Keratinocyte (primary cell): ENCODE measurements around the gene GAD1. TPM values are rescaled to one million over a fixed set of nuclear protein-coding genes. Genes with fewer than 3 reads are reported as not detected.

ENCODE experiments used
- DNase-seq: peaks from one replicate; pipeline ENCODE4 v3.0.0-alpha.2; 2011; ENCODE audit warnings: low read depth, missing footprints, low spot score
- FAIRE-seq: peaks from 2 replicates; lab custom pipeline; 2011; peaks lifted over from hg19 to GRCh38; lab: Jason Lieb, UNC
- H2AFZ ChIP-seq: 2 replicates; pipeline ENCODE4 v1.6.0; 2012; ENCODE audit warnings: low read length, control low read depth, inconsistent platforms; ENCODE audit not compliant: control insufficient read depth
- H3K27ac ChIP-seq: 2 replicates; pipeline ENCODE4 v1.5.1; 2011; ENCODE audit warnings: low read length; ENCODE audit not compliant: control insufficient read depth, insufficient read depth
- H3K27me3 ChIP-seq: 3 replicates; pipeline ENCODE4 v1.6.0; 2011; ENCODE audit warnings: low read length; ENCODE audit not compliant: control insufficient read depth, insufficient read depth; ENCODE audit errors: extremely low read depth
- H3K36me3 ChIP-seq, 2 experiments: 2 replicates in 1 of 2; 3 replicates in 1 of 2; pipeline ENCODE4 v1.5.1; 2011; ENCODE audit warnings: low read length in 2 of 2, mild to moderate bottlenecking in 1 of 2; ENCODE audit not compliant: control insufficient read depth in 2 of 2, insufficient read depth in 2 of 2; ENCODE audit errors: extremely low read depth in 1 of 2
- H3K4me1 ChIP-seq: 3 replicates; pipeline ENCODE4 v1.5.1; 2011; ENCODE audit warnings: low read length; ENCODE audit not compliant: control insufficient read depth, insufficient read depth; ENCODE audit errors: extremely low read depth
- H3K4me2 ChIP-seq: 3 replicates; pipeline ENCODE4 v1.6.0; 2011; ENCODE audit warnings: low read depth, low read length; ENCODE audit not compliant: control insufficient read depth, insufficient read depth; ENCODE audit errors: extremely low read depth
- H3K4me3 ChIP-seq, 3 experiments: fragments of 200-600 bp in 1 of 3; sonication (generic) in 1 of 3; 2 replicates in 2 of 3; 3 replicates in 1 of 3; pipeline ENCODE4 v1.5.1; 2011 to 2016; ENCODE audit warnings: low read length in 3 of 3, mild to moderate bottlenecking in 3 of 3, control low read depth in 2 of 3, inconsistent platforms in 1 of 3, low read depth in 1 of 3, mixed read lengths in 1 of 3, mixed run types in 1 of 3, moderate library complexity in 1 of 3; ENCODE audit not compliant: control insufficient read depth in 2 of 3, insufficient read depth in 2 of 3; ENCODE audit errors: extremely low read depth in 1 of 3
- H3K79me2 ChIP-seq: 2 replicates; pipeline ENCODE4 v1.6.0; 2012; ENCODE audit warnings: low read length; ENCODE audit not compliant: control insufficient read depth, insufficient read depth
- H3K9ac ChIP-seq: 3 replicates; pipeline ENCODE4 v1.6.0; 2011; ENCODE audit warnings: low read length; ENCODE audit not compliant: control insufficient read depth, insufficient read depth; ENCODE audit errors: extremely low read depth
- H3K9me1 ChIP-seq: 3 replicates; pipeline ENCODE4 v1.6.0; 2011; ENCODE audit warnings: low read length; ENCODE audit not compliant: control insufficient read depth, insufficient read depth; ENCODE audit errors: extremely low read depth
- H3K9me3 ChIP-seq: 2 replicates; pipeline ENCODE4 v1.5.1; 2012; ENCODE audit warnings: low read depth, low read length; ENCODE audit not compliant: control insufficient read depth
- H4K20me1 ChIP-seq: 3 replicates; pipeline ENCODE4 v1.6.0; 2011; ENCODE audit warnings: low read length; ENCODE audit not compliant: control insufficient read depth, insufficient read depth; ENCODE audit errors: extremely low read depth
- CTCF ChIP-seq, 3 experiments: IDR thresholded peaks in 1 of 3; conservative IDR thresholded peaks in 1 of 3; optimal IDR thresholded peaks in 1 of 3; 2 replicates in 2 of 3; 3 replicates in 1 of 3; pipeline versions ENCODE3 to v1.5.1; 2011; ENCODE audit warnings: low read length in 3 of 3, mild to moderate bottlenecking in 3 of 3, moderate library complexity in 2 of 3, control low read depth in 1 of 3, inconsistent platforms in 1 of 3; ENCODE audit not compliant: insufficient read depth in 2 of 3; ENCODE audit errors: extremely low read depth in 1 of 3
- EZH2 ChIP-seq: IDR thresholded peaks from one replicate; pipeline ENCODE4 v1.6.1; 2012; ENCODE audit warnings: inconsistent platforms, mild to moderate bottlenecking, low read length, moderate library complexity
- dilution Hi-C: fragments of 300-500 bp; cut with MboI; formaldehyde crosslinking; loops from one replicate; pipeline ENCODE4 v1.7.0; 2020; ENCODE audit warnings: low sequenced_read_pairs; ENCODE audit not compliant: extremely low pct_ligation_motif_present
- polyA plus RNA-seq, 5 experiments: library from polyadenylated mRNA; depleted of rRNA in 3 of 5; stranded (reverse) in 3 of 5; stranded (forward) in 1 of 5; unstranded in 1 of 5; fragments of >200 nt; gene quantifications; 1 replicate in 1 of 5; 2 replicates in 3 of 5; 3 replicates in 1 of 5; pipeline versions ENCODE4 v1.2.1 to v1.2.3, GENCODE V29; 2011 to 2012; ENCODE audit warnings: missing spikeins in 2 of 5, low read depth in 1 of 5, low replicate concordance in 1 of 5

The GAD1 gene
- polyA plus RNA-seq, 1 donor (not counting 4 experiments of a cell fraction or from before 2014, with no cell fraction given) = 5.9 TPM

DNA sequence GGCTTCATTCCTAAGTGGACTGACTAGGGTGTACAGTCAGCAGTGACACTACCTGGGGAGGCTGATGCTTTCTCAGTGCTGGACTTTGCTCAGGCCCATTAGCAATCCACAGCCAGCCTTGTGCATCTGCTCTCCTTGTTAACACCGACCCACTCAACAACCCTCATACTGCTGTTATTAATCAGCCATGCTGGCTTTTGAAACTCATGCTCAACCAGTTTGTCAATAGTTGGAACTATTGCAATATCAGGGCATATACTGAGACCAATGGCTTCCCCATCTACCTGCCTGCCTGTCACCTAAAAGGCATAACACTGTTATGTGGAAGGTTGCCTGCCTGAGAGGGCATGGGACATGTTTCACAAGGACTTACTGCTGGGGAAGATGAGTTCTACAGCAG, 39.4 kb downstream of the GAD1 start:
- Histone ChIP-seq H3K9me1 (no peaks in the 10 kb centered on the region), H3K27me3 (no peaks in the 10 kb centered on the region), H3K79me2 (no peaks in the 10 kb centered on the region), H3K4me3 (no peak overlapping the region), H3K9ac (no peak overlapping the region), H2AFZ (no peak overlapping the region), H3K4me2 (no peak overlapping the region), H3K27ac (no peak overlapping the region), H3K36me3 (peaks cover 0 to 2% of the 10 kb centered on the region in 2 experiments), H4K20me1 (no peaks in the 10 kb centered on the region), H3K4me1 (no peaks in the 10 kb centered on the region), H3K9me3 (no peaks in the 10 kb centered on the region)
- TF ChIP-seq EZH2 (no peak), CTCF (optimal IDR thresholded peaks at IDR 0.05 in 1 of 3, IDR thresholded peaks at IDR 0.05 in 1 of 3, conservative IDR thresholded peaks at IDR 0.05 in 1 of 3; ENCODE audit: extremely low read depth in 1 of 3, insufficient read depth in 2 of 3, low read length in 3 of 3) (no peak)
- dilution Hi-C loops = no loop called here
- DNase-seq (no peak), FAIRE-seq (no peak)

DNA sequence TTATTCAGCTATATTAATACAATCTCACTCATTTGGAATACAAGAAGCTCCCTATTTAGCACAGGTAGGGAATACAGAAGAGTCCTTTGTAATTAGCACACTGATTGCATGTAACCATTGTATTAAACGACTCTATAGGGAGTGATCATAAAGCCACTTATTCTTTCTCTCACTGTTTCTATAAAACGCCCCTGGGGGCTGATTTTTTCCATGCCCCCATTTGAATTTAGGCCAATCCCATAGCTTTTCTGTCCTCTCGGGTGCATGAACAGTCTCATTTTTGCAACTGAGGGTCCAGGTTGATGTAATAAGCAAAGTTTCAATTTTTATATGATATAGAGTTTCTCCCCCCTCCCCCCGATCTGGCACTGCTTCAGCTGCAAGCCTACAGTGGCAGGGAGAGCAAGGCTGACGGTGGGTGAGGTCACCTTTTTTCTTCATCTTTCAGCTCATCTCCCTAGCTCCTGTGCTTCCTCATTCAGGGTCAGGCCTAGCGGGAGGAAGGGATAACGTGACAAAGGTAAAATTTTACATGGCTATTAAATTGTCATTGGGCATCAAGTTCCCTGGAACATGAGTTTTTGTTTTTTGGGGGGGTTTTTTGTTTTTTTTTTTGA, 45.7 kb downstream of the GAD1 start:
- Histone ChIP-seq H3K27me3 (no peaks in the 10 kb centered on the region), H3K79me2 (no peaks in the 10 kb centered on the region), H2AFZ (no peak overlapping the region), H4K20me1 (no peaks in the 10 kb centered on the region), H3K27ac (no peak overlapping the region), H3K9me1 (no peaks in the 10 kb centered on the region), H3K4me3 (no peak overlapping the region), H3K36me3 (no peaks in the 10 kb centered on the region), H3K9me3 (no peaks in the 10 kb centered on the region), H3K4me1 (no peaks in the 10 kb centered on the region), H3K9ac (no peak overlapping the region), H3K4me2 (no peak overlapping the region)
- TF ChIP-seq EZH2 (no peak), CTCF (optimal IDR thresholded peaks at IDR 0.05 in 1 of 3, IDR thresholded peaks at IDR 0.05 in 1 of 3, conservative IDR thresholded peaks at IDR 0.05 in 1 of 3; ENCODE audit: extremely low read depth in 1 of 3, insufficient read depth in 2 of 3, low read length in 3 of 3) (no peak)
- DNase-seq = no peak
- dilution Hi-C loops = no loop called here
- no peak for FAIRE-seq
